ENCODE results near the gene MACO1.
A peak's percentile ranks its signal among the peaks of the same experiment; 100 is the strongest.
"Not testable (repeated sequence)": the region's sequence is repeated elsewhere in the genome, so short reads cannot be mapped to it uniquely, and the experiment has no call there.

The MACO1 gene, protein sequence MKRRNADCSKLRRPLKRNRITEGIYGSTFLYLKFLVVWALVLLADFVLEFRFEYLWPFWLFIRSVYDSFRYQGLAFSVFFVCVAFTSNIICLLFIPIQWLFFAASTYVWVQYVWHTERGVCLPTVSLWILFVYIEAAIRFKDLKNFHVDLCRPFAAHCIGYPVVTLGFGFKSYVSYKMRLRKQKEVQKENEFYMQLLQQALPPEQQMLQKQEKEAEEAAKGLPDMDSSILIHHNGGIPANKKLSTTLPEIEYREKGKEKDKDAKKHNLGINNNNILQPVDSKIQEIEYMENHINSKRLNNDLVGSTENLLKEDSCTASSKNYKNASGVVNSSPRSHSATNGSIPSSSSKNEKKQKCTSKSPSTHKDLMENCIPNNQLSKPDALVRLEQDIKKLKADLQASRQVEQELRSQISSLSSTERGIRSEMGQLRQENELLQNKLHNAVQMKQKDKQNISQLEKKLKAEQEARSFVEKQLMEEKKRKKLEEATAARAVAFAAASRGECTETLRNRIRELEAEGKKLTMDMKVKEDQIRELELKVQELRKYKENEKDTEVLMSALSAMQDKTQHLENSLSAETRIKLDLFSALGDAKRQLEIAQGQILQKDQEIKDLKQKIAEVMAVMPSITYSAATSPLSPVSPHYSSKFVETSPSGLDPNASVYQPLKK

DNA sequence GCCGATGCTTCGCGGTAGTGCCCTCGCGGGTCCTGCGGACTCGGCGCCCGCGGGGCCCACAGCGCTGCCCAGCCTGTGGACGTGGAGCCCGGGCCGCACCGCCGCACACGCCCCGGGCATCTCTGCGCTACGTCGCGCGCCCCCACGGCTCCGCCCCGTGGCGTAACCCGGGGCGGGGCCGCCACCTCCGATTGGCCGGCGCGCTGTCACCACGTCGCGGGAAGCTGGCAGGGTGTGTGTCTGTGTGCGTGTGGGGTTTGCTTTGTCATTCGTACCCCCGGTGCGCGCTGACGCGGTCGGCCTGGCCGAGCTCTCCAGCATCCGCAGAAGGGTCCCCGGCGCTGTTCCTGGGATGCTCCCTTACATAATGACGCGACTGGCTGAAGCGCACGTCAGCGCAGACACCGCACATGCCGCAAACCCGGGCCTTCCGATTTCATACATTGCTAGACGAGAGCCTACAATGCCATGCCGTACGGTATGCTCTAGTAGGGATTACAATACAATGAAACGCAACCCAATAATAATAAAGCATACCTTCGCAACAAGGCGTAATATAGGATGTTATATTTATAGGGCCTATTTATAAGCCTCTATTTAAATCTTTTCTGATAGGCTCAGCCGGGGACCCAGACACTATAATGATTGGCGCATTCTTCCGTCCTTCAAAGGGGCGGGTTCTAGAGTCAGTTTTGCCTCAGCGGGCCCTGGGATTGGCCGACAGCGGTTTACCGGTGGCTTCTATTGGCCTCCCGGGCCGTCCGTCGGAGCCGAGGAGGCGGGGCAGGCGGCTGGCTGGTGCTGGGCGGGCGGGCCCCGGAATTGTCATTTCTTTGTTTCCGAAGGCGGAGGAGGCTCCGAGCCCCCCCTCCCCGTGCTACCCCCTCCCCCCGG is at the start of gene MACO1:
MACO1 (plus strand) TSS at position 825 of the 894 bp plus-strand sequence. CDS start 202 bp downstream, outside the sequence.
- peak; percentile 98 for DNase-seq (ENCODE audit: low spot score)

DNA sequence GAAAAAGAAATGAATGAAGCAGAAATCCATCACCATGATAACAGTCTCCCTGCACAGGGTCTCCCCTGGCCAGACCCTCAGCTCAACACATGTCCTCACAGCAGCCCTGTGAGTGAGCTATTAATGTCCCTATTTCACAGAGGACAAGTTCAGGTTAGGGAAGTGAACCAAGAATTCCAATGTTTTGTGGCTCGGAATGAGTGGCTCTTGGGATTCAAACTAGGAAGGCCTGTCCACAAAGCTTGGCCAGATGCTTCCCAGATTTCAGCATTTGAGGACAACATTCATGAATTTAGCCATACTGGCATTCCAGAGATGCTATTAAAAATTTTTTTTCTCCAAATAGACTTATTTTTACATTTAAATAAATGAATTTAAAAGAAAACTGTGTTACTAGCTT is 48.2 kb upstream of the MACO1 start:
- not testable (repeated sequence) for DNase-seq (ENCODE audit: low spot score)

DNA sequence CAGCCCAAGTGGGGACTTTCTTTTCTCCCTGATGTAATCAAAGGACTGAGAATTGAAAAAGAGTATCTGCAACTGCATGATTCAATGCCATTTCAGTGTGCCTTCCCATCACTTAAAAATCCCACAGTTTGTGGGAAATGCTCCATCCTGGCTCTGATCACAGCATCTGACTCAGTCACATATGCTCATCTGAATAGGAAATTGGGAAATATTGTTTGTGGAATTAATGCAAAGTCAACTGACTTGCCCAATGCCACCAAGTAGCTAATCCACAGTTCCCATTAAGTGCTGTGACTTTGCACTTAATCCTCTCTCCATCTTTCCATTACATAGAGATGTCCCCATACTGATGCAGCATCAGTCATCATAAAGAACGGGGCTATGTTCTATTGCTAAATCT is 47.6 kb upstream of the MACO1 start:
- DNase-seq (ENCODE audit: low spot score): not testable (repeated sequence)

DNA sequence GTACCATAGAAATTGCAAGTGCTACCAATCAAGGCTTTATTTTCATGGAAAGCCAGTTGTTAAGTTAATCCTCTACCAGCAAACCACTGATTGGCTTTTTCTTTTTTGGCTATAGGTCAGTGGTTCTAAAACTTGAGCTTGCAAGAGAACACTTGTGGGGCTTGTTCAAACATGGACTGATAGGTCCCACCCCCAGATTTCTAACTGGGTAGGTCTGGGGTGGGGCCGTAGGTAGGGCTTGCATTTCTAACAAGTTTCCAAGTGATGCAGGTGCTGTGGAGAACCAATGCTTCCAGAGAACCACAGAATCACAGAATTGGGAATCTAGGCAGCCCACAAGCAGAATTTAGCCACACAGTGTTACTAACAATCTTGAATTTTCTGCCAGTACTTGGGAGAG is 46.8 kb upstream of the MACO1 start:
- DNase-seq (ENCODE audit: low spot score): not testable (repeated sequence)

DNA sequence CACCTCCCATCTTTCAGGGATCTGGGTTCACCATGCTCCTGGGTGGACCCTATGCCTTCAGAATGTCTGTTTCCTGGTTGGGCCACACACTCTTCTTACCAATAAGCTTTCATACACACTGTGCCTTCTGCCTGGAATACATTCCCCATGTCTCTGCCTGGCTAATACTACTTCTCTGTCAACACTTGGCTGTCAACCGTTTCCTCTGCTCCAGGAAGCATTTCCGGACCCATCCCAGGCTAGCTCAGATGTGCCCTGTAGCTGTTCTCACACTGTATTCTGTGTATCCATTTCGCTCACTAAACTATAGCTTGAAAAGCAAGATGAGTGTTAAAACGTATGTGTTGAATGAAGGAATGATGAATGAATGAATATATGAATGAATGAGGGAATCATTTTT is 43.6 kb upstream of the MACO1 start:
- not testable (repeated sequence) for DNase-seq (ENCODE audit: low spot score)

DNA sequence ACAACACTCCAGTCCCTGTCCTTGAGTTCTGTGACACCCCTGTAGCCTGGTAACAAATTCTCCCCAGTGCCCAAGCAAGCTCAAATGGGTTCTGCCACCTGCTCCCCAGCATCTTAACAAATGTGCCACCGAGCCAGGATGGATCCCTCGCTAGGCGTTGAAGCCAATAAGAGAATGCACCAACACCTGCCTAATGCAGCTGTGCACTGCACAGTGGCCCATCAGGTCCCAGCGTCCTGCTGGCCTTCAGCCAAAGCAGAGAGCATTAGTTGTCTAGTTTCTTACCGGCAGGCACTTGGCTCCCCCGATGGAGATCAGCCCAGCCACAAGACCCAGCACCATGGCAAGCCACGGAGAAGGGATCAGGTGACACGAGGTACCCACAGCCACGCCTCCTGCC is 42.0 kb upstream of the MACO1 start:
- DNase-seq (ENCODE audit: low spot score): not testable (repeated sequence)

DNA sequence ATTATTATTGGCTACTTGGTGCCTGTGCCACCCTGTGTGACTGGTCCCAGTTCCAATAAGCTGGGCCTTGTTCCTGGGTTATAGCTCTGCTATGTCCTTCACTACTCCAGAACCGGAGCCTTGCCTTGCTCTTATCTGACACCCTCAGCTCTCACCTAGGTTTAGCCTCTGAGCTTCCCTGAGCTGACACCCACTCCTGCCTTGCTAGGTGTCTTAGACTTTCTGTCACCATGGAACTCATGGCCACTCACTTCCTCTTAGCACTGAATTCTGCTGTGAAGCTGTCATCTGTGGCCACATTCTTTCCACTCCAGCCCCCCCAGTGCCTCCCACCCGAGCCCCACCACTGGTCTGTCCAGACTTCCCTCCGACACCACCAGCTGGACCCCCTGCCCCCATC is 41.0 kb upstream of the MACO1 start:
- DNase-seq (ENCODE audit: low spot score): not testable (repeated sequence)

DNA sequence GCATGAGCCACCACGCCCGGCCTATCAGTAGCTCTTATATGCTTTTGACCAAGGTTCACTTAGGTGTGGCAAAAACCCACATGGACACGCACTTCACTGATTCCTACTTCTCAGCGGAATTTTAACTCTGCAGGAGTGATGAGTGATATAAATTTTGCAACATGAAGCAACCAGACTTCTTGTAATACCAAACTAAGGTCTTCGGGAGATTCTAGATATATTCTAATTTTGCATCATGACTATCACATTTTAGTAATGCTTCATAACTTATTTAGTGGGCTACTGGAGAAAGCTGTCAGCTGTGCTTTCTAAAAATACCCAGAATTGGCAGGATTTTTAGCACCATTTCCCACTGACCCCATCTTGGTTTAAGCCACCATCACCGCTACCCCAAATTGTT is 37.9 kb upstream of the MACO1 start:
- DNase-seq (ENCODE audit: low spot score): no peak

DNA sequence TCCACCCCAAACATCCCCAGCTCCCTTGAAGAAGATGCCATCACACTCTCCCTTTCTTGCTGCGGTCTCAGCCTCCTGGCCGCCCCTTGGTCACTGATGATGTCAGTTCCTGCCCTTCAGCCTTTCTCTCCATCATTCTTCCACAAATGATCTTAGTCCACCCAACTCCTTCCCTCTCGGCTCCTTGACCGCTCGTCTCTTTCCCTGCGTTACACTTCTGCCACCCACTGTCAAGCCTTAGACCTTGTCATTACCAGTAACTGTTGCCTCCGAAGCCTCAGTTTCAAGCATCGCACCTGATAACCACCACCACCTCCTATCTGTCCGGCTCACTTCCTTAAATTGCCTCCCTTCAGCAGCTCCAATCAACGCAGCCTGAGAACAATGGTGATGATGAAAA is 33.1 kb upstream of the MACO1 start:
- not testable (repeated sequence) for DNase-seq (ENCODE audit: low spot score)

DNA sequence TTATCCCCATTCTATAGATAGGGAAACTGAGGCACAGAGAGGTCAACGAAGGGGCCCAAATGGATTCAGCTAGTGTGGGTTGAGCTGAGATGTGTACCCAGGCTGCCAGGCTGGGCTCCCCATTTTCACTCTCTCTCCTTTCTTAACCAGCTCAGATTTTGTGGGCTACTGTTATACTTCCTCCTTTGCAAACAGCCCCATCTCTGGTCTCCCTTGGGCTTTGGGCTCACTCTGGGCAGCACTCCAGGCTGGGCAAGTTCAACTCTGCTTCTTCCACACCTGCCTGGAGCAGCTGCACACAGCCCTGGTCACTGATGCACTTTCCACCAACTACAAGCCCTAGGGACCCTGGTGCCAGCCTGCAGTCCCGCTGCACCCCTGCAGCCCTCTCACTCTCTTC is 32.6 kb upstream of the MACO1 start:
- DNase-seq (ENCODE audit: low spot score): not testable (repeated sequence)

DNA sequence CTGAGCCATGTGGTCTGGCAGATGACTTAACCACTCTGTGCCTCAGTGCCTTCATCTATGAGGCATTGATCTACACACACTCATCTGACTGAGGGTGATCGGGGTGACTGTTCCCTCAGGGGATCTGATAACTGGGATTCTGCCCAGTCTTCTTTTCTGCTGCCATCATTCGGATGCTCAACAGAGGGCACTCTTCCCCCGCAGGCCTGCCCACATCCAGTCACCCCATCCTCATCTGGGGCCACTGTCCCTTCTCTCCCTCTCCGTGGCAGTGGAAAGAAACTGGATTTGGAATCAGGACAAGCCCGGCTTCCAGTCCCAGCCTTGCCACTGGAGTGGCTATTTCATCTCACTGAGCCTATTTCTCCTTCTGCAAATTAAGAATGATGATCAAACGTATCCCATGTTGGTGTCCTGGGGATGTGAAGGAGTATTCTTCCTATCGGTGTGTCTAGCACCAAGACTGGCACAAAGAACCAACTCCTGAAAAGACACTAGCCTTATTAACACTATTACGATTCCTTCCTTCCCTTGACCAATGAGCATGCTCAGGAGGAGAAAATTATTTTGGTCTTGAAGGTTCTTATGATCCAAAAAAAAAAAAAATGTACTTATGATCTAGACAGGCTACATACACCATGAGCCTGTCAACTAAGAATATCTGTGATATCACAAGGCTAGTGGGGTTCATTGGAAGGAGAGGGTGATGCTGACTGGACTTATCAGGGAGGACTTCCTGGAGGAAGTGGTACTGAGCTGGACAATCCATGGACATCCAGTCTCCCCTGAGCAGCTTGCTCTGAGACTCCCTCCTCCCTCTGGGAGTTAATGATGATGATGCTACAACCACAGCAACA is 27.5 kb upstream of the MACO1 start:
- DNase-seq (ENCODE audit: low spot score): peak; percentile 2

DNA sequence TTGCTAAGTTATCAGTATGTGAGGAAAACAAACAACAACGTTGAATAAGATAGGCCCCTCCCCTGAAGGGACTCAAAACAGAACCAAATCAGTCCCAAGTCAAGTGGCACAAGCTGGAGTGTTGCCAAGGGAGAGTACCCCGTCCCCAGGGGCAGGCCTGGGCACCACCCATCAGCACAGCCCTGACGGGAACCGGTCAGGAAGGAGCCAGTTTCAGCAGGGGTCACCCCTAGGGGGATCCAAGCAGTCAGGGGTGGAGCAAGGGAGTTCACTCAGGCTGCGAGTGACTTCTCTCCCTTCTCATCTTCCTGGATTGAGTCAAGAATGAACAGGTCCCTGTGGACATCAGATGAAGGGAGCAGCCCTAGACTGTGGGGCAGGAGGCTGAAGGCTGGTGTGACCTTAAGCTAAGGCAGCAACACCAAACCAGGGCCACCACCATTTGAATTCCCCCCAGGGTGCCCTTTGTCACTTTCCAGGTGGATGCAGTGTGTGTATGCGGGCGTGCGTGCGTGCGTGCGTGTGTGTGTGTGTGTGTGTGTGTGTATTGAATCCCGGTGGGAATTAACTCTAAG is 24.9 kb upstream of the MACO1 start:
- DNase-seq (ENCODE audit: low spot score): not testable (repeated sequence)

DNA sequence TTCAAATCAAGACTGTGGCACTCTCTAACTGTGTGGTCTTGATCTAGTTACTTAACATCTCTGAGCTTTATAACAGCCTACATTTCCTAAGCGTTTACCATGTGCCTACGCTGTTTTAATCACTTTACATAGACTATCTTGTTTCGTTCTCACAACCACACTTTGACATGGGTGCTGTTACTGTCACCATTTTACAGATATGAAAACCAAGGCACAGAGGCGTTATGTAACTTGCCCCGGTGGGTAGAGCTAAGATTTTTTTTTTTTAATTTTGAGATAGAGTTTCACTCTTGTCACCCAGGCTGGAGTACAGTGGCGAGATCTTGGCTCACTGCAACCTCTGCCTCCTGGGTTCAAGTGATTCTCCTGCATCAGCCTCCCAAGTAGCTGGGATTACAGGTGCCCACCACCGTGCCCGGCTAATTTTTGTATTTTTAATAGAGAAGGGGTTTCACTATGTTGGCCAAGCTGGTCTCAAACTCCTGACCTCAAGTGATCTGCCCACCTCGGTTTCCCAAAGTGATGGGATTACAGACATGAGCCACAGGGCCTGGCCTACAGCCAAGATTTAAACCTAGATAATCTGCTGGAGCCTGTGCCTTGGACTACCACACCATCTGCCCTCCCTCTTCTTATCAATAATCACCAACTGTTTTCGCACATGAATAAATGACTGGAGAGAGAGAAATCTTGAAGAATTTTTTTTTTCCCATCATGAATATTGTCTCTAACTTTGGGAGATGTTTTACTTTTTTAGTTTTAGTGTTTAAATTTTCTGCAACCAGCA is 20.9 kb upstream of the MACO1 start:
- DNase-seq (ENCODE audit: low spot score): not testable (repeated sequence)

DNA sequence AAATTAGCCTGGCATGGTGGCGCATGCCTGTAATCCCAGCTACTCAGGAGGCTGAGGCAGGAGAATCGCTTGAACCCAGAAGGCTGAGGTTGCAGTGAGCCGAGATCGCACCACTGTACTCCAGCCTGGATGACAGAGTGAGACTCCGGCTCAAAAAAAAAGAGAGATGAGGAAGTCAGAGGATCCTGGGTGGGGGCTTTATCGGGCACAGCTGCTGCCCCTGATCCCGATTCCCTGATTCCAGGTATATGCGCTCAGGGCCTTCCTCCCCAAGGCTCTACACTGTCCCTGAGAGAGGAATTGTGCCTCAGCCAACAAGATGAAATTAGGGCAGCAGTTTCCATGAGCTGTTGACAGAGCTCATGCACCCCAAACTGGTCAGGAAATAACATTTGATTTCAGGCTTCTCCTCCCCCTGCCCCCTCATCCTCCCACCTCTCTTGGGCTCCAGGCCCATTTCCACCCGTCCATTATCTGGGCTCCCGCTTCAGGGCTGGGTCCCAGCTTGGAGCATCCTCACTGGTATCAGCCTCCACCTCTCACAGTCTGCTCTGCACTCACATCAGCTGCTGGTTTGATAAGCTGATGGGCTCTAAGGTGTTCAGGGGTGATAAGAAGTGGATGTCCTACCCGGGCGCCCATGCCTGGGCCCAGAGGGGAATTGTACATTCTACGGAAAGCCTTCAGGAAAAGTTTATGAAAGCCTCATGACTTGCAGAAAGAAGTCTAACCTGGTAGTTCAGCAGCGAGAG is 17.6 kb upstream of the MACO1 start:
- DNase-seq (ENCODE audit: low spot score): not testable (repeated sequence)

DNA sequence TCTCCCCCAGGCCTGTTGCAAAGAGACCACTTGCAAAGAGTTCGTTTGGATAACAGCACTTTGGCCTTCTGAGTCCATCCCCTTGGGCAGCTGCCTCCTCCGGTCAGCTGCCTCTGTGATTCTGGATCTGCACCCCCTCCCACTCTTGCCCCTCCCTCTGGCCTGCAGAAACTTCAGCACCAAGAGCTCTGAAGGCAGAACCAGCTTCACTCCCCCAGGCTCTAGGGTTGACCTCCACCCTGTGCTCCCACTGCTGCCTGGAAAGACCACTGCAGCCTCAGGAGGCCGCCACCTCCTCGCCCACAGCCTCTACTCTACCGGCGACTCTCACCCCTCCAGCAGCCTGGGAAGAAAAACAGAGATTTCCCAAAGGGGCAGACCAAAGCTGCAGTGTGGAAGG is 16.5 kb upstream of the MACO1 start:
- DNase-seq (ENCODE audit: low spot score): not testable (repeated sequence)

DNA sequence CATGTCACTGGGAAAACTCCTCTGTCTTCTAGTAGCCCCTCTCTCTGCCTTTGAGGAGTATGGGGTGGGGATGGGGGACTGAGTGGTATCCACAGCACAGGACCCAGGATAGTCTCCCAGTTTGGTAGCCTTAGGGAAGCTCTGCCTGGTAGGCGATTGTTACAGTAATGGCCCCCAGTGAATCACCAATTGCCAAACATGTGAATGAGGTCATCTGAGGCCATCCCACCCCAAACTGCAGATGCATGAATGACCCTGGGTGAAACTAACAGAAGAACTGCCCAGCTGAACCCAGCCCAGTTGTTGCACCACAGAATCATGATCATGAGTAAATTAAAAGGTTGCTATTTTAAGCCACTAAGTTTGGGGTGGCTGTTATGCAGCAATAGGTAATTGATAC is 16.1 kb upstream of the MACO1 start:
- DNase-seq (ENCODE audit: low spot score): not testable (repeated sequence)

DNA sequence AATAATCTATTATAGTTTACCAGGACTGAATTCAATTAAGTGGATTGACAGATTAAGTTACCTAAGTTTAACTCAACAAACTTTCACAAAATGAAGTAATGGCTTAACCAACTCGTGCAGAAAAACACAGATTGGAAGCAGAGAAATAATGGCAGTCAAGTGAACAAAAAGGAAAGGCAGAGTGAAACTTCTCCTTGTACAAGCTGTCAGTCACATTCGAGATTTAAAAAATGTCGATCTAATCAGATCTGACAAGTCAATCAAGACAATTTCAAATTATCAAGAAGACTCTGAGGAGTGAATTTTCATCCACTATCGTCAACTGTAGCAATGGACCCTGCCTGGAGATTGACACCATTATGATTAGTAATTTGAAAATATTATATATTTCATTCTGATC is 13.4 kb upstream of the MACO1 start:
- not testable (repeated sequence) for DNase-seq (ENCODE audit: low spot score)

DNA sequence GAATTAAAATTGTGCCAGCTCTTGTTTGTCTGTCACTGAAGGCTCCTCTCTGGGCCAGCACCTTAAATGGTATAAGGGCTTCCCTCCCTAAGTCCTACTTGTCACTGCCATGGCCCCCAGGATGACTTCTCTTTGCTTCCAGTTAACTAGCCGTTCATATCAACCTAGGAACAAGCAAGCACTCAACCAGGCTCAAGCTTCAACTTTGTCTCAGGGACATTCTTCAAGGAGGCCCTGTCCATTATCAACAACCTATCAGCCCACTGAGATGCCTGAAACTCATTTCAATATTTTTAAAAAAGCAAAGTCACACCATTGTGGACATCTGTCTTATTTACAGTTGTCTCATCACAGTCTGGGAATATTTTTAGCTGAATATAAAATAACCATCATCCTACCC is 11.4 kb upstream of the MACO1 start:
- DNase-seq (ENCODE audit: low spot score): not testable (repeated sequence)

DNA sequence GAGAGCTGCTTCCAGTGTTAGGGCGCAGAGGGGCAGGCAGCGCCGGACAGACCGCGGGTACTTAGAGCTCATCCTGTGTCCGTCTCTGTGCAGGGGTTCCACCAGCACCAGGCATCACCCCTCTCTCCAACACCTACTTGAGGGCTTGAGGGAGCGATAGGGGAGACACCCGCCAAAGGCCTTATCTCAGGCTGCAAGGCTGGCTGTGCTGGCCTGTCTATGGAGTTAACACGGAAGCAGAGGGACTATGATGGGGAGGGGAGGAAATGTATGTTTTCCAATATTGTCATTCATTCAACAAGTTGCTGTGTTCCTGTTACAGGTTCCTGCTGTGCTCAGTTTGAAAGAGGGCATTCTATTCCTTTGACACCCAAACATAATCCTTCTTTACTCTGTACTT is 10.0 kb upstream of the MACO1 start, which contains the start of gene RHCE:
RHCE (minus strand) TSS at position 111 of the 400 bp plus-strand sequence; CDS start at position 72, 39 bp downstream.
- DNase-seq (ENCODE audit: low spot score): not testable (repeated sequence)

Measured in CD4-positive, alpha-beta T cell treated with Interleukin-2 at 100 ng/mL for 4 hours (primary cell).